Stimulated activated CD8-positive, alpha-beta memory T cell treated with anti-CD3 and anti-CD28 coated beads, Interleukin-15, amount 100 ng/mL, for 24 hours (primary cell): Measurements from ENCODE around the gene ARPIN.
"Not testable (repeated sequence)": the region's sequence is repeated elsewhere in the genome, so short reads cannot be mapped to it uniquely, and the experiment has no call there.

Experiments used
- DNase-seq: peaks from one replicate; pipeline ENCODE4 v3.0.0-alpha.2; 2020; ENCODE audit warnings: low read depth

The ARPIN gene

DNA sequence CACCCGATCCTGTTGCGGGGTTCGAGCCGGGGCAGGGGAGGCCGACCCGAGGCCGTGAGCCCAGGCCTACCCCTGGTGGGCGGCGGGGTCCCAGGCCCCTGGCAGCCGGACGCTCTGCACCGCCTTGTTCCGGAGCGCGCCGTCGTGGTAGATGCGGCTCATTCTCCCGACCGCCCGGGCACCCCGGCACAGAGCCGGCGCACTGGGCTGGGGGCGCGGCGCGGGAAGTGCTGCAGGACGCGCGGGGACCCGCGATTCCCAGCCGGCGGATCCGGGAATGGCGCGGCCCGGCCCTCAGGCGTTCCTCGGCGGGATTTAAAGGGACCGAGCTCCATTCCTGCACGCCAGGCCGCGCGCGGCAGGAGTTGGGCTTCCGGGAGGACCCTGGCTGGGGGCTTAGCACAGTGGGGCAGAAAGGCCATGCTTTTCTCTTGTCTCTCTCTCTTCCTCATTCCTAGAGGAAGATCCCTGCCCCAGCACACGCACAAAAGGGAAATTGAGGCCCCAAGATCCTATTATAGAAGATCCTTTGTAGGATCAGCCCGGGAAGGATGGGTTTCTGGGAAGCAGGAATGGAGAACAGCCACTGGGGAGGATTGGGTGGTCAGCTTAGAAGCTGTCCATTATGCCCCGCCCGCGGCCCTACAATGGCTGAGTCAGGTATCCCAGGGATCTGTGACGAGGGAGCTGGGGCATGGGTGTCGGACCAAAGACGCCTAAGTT lies at the start of gene ARPIN:
Gene ARPIN, minus strand, starts transcription at position 279 of the 723 bp plus-strand sequence. Its CDS starts 117 bp downstream, at position 162.
- no peak for DNase-seq

DNA sequence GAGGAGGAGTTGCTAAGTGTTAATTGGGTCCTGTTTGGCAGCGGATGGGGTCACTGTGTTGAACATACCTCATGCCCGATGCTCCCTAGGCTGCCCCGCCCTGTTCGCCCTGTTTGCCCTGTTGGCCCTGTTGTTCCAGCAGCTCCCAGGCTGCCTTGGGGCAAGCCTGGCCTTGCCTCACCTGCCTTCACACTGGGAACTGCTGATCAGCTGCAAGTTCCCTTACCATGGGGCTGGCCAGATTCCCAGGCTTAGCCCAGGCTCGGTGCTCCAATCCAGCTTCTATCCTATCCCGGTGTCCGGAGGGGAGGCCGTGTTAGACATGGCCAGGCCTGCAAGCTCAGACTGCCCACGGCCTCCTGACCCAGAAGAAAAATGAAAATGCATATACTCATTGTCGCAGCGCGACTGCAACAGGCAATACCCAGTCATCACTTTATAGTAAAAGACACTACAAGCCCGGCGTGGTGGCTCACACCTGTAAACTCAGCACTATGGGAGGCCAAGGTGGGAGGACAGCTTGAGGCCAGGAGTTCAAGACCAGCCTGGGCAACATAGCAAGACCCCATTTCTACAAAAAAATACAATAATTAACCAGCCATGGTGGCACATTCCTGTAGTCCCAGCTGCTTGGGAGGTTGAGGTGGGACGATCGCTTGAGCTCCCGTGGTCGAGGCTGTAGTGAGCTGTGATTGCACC lies 45.5 kb upstream of the ARPIN start:
- DNase-seq = no peak

DNA sequence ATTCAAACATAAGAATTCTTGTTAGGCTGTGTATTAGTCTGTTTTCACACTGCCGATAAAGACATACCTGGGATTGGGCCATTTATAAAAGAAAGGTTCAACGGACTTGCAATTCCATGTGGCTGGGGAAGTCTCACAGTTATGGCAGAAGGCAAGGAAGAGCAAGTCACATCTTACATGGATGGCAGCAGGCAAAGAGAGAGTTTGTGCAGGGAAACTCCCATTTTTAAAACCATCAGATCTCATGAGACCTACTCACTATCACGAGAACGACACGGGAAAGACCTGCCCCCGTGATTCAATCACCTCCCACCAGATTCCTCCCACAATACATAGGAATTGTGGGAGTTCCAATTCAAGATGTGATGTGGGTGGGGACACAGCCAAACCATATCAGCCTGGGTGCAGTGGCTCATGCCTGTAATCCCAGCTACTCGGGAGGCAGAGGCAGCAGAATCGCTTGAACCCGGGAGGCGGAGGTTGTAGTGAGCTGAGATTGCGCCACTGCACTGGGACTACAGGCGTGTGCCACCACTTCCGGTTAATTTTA lies 42.8 kb upstream of the ARPIN start:
- not testable (repeated sequence) for DNase-seq

GRCh38 chr15:89954541-89954940 lies 41.8 kb upstream of the ARPIN start:
- no peak for DNase-seq

DNA sequence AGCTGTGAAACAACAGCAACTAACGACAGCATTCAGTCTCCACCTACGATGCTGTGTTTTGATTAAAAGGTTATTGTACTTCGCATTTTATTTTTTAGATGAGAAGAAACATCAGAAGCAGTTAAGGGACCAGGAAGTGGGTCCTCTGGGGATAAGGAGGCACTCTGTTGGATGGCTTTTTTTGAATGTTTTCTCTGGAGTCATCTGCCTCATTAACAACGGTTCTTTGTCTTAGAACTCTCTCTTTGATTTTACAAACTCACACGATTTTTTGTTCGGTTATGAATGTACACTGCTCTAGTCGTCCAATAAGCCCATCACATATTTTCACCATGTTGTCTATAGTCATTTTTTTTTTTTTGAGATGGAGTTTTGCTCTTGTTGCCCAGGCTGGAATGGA lies 36.0 kb upstream of the ARPIN start:
- no peak for DNase-seq

DNA sequence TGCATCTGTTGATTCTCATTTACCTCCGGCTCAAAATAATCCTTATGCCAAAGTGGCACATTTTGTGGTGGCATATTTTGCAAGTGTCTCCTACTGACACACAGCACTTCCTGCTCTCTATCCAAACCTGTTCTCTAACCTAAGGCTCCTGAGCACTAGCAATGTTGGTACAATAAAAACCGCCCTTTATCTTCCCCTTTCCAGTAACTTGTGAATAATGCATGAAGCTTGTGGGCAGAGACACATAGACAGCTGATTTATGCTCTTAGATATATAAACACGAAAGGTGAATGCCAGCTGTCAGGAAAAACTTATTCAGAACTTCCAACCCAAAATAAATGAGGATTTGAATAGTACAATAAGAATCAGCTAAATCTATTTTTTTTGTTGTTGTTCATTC lies 34.6 kb upstream of the ARPIN start:
- no peak for DNase-seq

DNA sequence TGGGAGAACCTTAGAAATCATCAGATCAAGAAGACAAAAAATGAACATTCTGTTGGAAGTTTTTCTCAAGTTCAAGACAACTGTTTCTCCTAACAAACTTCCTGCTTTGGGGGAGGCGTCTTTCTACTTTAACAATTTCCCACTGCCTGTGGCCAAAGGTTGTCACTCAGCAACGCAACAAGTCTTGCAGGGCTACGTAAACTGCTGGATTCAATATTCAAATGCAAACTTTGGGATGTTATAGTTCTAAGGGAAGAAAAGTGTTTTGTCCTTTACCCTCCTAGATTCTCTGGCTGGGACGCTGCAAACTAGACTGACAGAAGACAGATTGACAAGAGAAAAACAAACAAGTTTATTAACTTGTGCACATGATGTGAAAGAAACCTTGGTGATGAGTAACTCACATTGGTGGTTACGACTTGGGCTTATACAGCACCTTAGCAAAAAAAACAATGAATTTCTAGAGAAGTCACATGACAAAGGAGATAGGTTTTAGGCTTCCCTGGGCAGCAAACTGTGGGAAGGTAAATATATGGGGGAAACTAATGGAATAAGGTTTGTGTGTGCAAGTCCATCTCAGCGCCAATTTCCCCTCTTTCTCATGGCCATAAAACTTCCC lies 34.0 kb upstream of the ARPIN start:
- no peak for DNase-seq

DNA sequence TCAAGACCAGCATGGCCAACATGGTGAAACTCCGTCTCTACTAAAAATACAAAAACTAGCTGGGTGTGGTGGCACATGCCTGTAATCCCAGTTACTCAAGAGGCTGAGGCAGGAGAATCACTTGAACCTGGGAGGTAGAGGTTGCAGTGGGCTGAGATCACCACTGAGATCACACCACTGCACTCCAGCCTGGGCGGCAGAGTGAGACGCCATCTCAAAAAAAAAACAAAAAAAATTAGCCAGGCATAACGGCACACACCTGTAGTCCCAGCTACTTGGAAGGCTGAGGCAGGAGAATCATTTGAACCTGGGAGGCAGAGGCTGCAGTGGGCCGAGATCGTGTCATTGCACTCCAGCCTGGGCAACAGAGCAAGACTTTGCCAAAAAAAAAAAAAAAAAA lies 31.0 kb upstream of the ARPIN start:
- DNase-seq = not testable (repeated sequence)

GRCh38 chr15:89939910-89940309 lies 27.2 kb upstream of the ARPIN start:
- DNase-seq = no peak

- DNase-seq = not testable (repeated sequence)
Observed at GRCh38 chr15:89939377-89939776, 26.6 kb upstream of the ARPIN start.

DNA sequence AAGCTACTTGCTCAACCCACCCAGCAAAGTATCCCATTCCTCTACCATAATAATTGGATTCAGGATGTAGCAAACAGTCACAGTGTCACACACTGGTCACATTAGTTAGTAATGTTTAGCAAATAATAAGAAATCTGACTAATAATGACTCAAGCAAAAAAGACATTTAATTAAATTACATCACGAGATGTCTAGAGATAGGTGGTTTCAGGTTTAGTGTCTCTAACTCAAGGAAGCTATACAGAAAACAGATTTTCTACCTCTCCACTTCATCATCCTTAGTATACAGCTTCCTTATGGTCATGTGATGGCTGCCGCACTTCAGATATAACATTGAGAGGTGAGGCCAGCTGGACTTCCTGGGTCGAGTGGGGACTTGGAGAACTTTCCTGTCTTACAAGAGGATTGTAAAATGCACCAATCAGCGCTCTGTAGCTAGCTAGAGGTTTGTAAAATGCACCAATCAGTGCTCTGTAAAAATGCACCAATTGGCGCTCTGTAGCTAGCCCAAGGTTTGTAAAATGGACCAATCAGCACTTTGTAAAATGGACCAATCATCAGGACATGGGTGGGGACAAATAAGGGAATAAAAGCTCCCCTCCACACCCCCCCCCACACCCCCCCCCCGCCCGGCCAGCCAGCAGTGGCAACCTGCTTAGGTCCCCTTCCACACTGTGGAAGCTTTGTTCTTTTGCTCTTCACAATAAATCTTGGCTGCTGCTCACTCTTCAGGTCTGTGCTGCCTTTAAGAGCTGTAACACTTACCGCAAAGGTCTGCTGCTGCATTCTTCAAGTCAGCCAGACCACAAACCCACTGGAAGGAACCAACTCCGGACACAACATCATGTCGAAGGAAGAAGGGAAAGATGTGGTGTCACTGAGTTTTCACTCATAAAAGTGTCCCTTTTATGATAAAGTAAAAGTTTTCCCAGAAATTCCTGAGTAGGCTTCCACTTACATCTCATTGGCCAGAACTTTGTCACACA lies 24.9 kb upstream of the ARPIN start:
- no peak for DNase-seq

GRCh38 chr15:89936786-89937265 lies 24.1 kb upstream of the ARPIN start:
- no peak for DNase-seq

GRCh38 chr15:89936051-89936785 lies 23.5 kb upstream of the ARPIN start:
- DNase-seq = no peak

- no peak for DNase-seq
Observed at GRCh38 chr15:89932880-89933279, 20.1 kb upstream of the ARPIN start.

- no peak for DNase-seq
Observed at GRCh38 chr15:89928421-89928820, 15.7 kb upstream of the ARPIN start.

GRCh38 chr15:89926158-89926557 lies 13.4 kb upstream of the ARPIN start:
- no peak for DNase-seq

DNA sequence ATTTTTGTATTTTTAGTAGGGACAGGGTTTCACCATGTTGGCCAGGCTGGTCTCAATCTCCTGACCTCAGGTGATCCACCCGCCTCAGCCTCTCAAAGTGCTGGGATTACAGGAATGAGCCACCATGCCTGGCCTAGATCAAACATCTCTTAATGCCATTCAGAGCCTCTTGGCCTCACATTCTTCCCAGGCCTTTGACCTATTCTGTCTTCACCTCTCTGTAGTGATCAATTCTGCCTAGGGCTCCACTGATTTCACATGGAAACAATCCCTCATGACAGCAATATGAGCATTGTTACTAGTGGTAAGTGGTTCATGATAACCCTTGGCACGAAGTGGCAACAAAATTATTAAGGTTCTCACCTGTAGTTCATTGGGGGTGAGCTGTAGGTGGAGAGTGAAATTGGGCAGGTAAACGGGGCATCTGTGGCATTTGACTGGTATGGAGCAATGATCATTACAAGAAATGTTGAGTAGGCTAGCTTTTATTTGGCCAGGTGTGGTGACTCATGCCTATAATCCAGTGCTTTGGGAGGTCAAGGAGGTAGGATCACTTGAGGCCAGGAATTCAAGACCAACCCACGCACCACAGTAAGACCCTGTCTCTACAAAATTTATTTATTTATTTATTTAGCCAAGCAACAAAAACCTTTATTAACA lies 4.8 kb upstream of the ARPIN start:
- DNase-seq = no peak

- DNase-seq = no peak
Observed at GRCh38 chr15:89916660-89917059, 3.9 kb upstream of the ARPIN start.

DNA sequence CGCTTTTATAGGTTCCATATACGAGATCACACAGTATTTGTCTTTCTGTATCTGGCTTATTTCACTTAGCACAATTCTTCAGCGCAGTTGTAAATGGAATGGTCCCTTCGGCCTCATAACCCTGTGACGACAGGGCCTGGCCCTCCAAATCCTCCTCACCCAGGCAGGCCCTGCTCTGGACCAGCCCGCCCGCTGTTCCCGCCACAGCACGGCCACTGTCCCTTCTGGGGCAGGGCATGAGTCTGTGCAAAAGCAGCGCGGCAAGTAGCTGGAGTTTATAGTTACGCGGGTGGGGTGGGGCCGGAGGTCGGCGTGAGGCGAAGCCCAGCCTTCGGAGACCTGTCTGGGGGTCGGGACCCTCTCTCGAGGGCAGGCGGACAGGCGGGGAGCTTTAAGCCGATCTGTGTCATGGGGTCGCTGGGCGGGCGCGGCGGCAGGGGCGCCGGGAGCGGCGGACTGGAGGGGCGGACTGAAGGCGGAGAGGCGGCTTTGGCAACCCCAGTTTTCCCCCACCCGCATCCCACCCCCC lies 543 bp downstream of the ARPIN start:
- DNase-seq = no peak
